ENCODE data around the gene ADAMTS8.

DNA sequence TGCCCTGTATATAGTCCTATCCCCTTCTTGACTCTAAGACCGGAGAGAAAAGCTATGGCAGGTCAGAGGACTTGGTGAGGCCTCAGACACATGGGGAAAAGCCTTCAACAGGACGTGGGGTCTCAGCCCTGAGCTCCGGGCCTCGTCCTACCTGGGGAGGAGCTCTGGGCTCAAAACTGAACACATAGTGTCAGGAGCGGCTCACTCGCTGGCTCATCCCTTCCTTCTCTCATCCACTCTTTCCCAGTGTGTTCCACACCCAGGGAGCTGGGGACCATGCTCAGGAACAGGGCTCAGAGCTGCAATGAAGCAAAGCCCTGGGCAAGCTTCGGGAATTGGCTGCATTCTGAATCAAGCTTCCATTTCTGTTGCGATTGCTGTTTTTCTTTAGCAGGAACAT lies 34.5 kb upstream of the ADAMTS8 start:
- TF ChIP-seq, protein P1, sequence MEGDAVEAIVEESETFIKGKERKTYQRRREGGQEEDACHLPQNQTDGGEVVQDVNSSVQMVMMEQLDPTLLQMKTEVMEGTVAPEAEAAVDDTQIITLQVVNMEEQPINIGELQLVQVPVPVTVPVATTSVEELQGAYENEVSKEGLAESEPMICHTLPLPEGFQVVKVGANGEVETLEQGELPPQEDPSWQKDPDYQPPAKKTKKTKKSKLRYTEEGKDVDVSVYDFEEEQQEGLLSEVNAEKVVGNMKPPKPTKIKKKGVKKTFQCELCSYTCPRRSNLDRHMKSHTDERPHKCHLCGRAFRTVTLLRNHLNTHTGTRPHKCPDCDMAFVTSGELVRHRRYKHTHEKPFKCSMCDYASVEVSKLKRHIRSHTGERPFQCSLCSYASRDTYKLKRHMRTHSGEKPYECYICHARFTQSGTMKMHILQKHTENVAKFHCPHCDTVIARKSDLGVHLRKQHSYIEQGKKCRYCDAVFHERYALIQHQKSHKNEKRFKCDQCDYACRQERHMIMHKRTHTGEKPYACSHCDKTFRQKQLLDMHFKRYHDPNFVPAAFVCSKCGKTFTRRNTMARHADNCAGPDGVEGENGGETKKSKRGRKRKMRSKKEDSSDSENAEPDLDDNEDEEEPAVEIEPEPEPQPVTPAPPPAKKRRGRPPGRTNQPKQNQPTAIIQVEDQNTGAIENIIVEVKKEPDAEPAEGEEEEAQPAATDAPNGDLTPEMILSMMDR (IDR thresholded peaks at IDR 0.05; ENCODE audit: low read depth, low read length): no peak
- TF ChIP-seq EZH2phosphoT487 (IDR thresholded peaks at IDR 0.05; ENCODE audit: low read depth): no peak

Data from OCI-LY3 (cell line).